Measurements from ENCODE around the gene ZDHHC13.

DNA sequence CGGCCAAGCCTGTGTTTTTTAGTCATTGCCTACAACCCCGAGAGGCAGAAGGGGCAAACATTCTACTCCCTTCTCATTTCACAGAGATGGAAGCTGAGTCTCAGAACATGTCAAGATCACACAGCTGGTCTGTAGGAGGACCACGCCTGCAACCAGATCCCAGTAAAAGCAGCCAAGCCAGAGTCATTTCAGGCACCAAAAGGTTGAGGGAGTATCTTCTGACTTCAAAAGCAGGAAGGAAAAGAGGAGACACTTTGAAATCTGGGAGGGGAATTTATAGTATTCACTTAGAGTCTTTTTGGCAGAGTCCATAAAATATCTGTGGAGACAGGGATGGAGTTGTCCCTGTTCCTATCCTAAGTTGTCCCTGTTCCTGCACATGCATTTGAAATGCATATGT lies 17.9 kb upstream of the ZDHHC13 start:
- TF ChIP-seq CTCF (IDR thresholded peaks at IDR 0.05) (no peak), EP300 (IDR thresholded peaks at IDR 0.05) (no peak)
